ENCODE results near the gene AARSD1.
"Not testable (repeated sequence)": the region's sequence is repeated elsewhere in the genome, so short reads cannot be mapped to it uniquely, and the experiment has no call there.

AARSD1 gene

GRCh38 chr17:42920106-42920900 is 44.0 kb downstream of the AARSD1 start:
- DNase-seq (ENCODE audit: low read depth) = no peak

DNA sequence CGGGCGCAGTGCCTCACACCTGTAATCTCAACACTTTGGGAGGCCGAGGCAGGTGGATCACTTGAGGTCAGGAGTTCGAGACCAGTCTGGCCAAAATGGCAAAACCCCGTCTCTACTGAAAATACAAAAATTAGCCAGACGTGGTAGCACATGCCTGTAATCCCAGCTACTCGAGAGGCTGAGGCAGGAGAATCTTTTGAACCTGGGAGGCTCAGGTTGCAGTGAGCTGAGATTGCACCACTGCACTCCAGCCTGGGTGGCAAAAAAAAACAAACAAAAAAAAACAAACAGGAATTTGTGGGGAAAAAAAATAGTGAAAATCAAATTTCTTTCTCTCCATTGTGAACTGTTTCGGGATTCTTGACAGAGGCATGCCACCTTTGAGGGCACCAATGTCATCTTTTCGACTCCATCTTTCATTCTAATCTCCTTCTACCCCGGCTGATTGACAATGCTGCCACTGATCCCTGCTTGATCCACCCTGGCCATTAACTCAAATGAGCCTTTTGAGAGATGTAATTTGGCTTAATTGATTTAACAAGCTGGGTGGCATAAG is 44.7 kb downstream of the AARSD1 start:
- not testable (repeated sequence) for DNase-seq (ENCODE audit: low read depth)

DNA sequence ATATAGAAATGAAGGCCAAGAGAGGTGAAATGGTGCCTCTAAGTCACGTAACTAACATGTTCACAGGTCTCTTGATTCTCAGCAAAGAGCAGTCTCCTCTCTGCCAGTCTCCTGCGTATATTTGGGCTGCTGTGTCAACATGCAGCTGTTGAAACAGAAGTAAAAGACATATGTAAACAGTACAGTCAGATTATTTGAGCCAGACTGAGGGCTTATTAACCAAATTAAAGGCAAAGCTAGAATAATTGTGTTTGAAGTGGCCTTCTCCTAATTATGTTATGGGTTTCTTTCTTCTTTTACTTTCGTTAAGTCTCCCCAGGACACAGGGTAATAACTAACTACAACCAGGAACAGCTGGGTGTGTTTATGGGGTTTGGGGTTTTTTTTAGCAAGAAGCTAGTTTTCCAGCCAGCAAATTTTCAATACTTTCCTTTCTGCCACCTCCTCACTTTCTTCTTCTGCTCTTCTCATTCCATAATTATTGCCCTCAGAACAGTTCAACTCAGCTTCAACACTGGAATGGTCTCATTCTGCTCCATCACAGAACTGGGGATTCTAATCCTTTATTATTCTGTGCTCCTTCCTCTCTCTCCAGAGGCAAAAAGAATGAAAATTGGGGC is 45.2 kb downstream of the AARSD1 start:
- no peak for DNase-seq (ENCODE audit: low read depth)

DNA sequence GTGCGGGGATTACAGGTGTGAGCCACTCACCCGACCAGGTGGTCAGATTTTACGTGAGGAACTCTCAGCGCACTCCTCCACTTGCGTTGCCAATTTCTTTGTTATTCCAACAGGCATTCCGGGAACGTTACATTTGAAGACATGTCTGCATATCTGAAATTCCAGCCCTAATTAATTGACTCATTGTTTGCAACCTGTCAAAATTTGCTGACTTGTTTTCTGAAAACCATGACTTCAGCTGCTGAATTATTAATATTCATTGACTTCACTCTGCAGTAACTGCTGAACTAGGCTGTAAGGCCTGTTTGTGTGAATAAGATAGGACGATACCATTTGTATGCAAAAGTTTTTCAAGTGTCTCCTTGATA is 47.0 kb downstream of the AARSD1 start:
- no peak for DNase-seq (ENCODE audit: low read depth)

DNA sequence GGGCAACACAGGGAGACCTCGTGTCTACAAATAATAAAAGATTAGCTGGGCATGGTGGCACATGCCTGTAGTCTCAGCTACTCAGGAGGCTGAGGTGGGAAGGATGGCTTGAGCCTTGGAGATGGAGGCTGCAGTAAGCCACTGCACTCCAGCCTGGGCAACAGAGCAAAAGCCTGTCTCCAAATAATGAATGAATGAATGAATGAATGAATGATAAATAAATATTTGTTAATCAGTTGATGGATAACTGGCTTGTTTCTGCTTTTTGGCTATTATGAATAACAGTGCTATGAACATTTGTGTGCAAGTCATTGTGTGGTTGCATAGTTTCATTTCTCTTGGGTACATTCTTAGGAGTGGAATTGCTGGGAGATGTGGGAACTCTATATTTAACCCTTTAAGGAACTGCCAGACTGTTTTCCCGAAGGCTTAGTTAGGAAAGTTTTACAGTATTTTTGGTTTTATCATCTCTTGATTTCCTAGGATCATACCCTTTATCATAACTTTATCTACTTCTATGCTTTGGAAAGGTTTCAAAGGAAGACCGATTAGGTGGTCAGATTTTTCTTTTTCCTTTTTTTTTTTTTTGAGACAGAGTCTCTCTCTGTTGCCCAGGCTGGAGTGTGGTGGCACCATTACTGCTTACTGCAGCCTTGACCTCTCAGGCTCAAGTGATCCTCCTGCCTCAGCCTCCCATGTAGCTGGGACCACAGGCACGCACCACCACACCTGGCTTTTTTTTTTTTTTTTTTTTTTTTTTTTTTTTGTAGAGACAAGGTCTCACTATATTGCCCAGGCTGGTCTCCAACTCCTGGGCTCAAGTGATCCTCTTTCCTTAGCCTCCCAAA is 47.6 kb downstream of the AARSD1 start:
- DNase-seq (ENCODE audit: low read depth) = not testable (repeated sequence)

- not testable (repeated sequence) for DNase-seq (ENCODE audit: low read depth)
Observed at GRCh38 chr17:42915288-42915687, 49.0 kb downstream of the AARSD1 start.

GRCh38 chr17:42913981-42914617 is 50.2 kb downstream of the AARSD1 start:
- DNase-seq (ENCODE audit: low read depth) = no peak

- no peak for DNase-seq (ENCODE audit: low read depth)
Observed at GRCh38 chr17:42913522-42913921, 50.7 kb downstream of the AARSD1 start.

DNA sequence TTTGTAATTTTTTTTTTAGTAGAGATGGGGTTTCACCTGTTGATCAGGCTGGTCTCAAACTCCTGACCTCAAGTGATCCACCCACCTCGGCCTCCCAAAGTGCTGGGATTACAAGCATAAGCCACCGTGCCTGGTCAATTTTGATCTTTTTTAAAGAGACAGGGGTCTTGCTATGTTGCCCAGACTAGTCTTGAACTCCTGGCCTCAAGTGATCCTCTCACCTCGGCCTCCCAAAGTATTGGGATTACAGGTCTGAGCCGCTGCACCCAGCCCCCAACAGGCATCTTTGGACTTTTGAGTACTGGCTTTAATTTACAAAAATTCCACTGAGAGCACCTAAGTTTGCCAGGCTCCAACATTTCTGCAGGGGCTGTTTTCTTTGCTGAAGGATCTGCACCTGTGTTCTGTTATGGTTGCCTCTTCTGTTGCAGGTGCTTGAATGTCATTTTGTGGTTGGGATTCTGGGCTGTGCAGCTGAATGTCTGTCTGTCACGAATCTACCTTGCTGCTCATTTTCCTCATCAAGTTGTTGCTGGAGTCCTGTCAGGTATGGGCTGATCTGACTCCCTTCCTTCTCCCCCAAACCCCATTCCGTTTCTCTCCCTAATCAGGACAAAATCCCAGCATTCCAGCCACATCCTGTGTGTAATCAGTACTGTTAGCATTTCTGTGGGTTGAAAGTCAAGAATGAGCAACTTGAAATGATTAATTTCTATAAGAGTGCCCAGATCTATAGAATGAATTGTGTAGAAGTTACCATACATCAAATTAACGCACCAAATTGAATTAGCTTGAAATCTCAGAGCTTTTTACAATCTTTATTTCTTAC is 55.2 kb downstream of the AARSD1 start:
- no peak for DNase-seq (ENCODE audit: low read depth)

DNA sequence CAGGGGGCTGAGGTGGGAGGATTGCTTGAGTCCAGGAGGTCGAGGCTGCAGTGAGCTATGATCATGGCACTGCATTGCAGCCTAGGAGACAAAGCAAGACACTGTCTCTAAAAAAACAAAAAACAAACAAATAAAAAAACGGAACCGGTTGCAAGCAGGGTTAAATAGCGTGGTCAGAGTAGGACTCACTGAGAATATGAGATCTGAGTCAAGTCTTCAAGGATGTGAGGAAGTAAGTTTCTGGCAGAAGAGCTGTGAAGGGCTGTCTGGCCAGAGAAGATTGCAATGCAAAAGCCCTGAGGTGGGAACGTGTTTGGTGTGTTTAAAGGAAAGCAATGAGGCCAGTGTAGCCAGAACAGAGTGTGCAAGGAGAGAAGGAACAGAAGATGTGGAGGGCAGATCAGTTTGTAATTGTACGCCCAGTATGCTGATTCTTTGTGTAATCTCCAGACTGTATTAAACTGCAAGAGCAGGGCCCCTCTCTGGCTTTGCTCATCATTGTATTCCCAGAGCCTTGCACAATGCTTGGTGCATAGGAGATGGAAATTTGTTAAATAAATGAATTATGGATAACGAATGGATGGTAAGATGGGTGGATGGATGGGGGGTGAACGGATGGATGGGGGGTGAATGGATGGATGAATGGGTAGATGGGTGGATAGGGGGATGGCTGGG is 57.3 kb downstream of the AARSD1 start:
- no peak for DNase-seq (ENCODE audit: low read depth)

GRCh38 chr17:42904110-42904469 is 60.2 kb downstream of the AARSD1 start:
- DNase-seq (ENCODE audit: low read depth) = no peak

GRCh38 chr17:42901535-42902229 is 62.6 kb downstream of the AARSD1 start:
- DNase-seq (ENCODE audit: low read depth) = no peak

Data from stimulated activated CD8-positive, alpha-beta memory T cell treated with anti-CD3 and anti-CD28 coated beads, Interleukin-15, amount 100 ng/mL, for 24 hours (primary cell).